Esophagus muscularis mucosa (tissue), 3 donors: ENCODE data around the gene ATP11A.

ENCODE experiments used
- CTCF ChIP-seq, 3 experiments: fragments of 200-600 bp in 2 of 3; fragments of 450-650 bp in 1 of 3; sonication (generic) in 2 of 3; IDR thresholded peaks; one replicate each; pipeline ENCODE4 v1.5.1; 2017 to 2019; ENCODE audit warnings: antibody characterized with exemption in 3 of 3, mild to moderate bottlenecking in 2 of 3, moderate library complexity in 1 of 3
- POLR2A ChIP-seq: fragments of 450-650 bp; IDR thresholded peaks from one replicate; pipeline ENCODE4 v1.6.1; 2017; ENCODE audit warnings: antibody characterized with exemption, moderate library complexity, mild to moderate bottlenecking, low read depth
- POLR2AphosphoS5 ChIP-seq, 2 donors: sonication (generic); formaldehyde crosslinking; IDR thresholded peaks; one replicate each; pipeline ENCODE4 v1.6.1; 2017; ENCODE audit warnings: antibody characterized with exemption in 2 of 2

- no peak for TF ChIP-seq POLR2A
- no peak for TF ChIP-seq CTCF (IDR thresholded peaks at IDR 0.05)
- TF ChIP-seq POLR2AphosphoS5 (IDR thresholded peaks at IDR 0.05), result no peak
Observed at GRCh38 chr13:112775791-112776279, 86.0 kb downstream of the ATP11A start.
